HG02571 (cell line): Measurements from ENCODE around the gene ELMO2.
A peak's percentile ranks its signal among the peaks of the same experiment; 100 is the strongest.
"Not testable (repeated sequence)": the region's sequence is repeated elsewhere in the genome, so short reads cannot be mapped to it uniquely, and the experiment has no call there.

Experiments
- ATAC-seq: cut with Tn5 transposase; IDR thresholded peaks from one replicate; pipeline ENCODE4 v1.9.1; 2021; ENCODE audit warnings: mild to moderate bottlenecking, moderate library complexity; ENCODE audit not compliant: unreplicated experiment

The ELMO2 gene

DNA sequence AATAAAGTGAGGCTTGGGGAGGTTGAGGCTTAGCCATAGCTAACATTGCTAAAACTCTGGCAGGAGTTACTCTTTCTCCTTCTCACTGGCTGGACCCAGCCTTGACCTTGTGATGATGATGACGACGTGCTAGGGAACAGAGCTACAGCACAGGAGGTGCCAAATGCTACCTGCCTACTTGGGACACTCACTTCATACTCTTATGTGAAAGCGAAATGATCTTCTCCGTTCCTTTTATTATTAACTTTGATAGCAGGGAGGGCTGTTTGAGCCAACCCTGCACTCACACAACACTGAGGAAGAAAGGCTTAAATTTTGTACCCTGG is 1.2 kb upstream of the ELMO2 start:
- no peak for ATAC-seq

GRCh38 chr20:46406986-46407670 is 713 bp upstream of the ELMO2 start:
- peak; percentile 56 for ATAC-seq

DNA sequence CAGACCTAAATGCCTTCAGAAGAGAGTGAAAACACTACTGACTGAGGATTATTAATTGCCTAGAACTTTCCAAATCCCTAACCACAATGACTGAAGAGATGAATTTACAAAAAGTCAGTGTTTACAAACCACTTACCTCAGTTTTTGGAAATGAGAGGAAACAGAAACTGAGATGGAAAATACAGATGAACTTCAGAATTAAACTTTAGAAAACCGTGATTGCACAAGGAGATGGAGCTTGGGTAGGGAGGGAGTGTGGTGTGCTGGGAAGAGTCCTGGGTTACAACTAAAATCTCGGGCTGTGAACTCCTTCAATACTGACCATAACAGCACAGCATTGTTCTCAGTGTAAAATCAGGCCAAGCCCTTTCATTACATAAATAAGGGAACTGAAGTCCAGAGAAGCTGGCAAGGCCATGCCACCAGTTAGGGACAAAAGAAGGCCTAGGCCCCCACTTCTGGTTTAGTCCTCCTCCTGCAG is 4.0 kb downstream of the ELMO2 start:
- no peak for ATAC-seq

DNA sequence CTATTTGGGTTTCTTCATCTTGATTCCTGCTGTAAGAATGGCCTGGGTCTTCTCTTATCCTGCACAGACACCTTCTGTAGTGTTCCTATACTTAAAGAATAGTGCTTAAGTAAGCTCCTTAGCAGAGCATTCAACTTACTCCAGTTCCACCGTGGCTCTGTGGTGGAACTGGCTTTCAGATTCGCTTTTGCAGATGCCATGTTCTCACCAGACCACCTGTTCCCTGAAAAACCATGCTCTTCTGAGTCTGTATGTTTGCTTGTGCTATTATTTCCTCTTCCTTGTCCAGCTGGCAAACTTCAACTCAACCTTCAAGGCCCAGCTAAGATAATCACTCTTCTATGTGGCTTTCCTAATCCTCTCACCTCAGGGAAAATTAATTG is 4.9 kb downstream of the ELMO2 start:
- no peak for ATAC-seq

- ATAC-seq = no peak
Observed at GRCh38 chr20:46400828-46401477, 5.5 kb downstream of the ELMO2 start.

DNA sequence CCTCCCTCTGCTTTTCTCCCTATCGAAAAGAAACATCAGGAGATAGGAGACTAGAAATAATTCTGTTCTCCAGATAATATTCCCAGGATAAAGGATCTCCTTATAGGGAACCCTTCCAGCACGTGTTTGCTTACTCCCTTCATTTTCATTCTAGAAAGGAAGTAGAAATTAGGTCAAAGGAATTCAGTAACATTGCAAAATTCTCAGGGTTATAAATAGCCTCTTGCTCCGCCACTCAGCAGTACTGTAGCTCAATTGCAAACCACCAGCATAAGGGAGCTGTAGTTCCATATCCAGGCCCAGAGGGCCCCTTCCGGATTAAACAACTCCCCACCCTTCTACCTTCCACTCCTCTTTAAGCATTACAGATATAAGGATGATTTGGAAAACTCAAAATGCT is 6.2 kb downstream of the ELMO2 start:
- no peak for ATAC-seq

DNA sequence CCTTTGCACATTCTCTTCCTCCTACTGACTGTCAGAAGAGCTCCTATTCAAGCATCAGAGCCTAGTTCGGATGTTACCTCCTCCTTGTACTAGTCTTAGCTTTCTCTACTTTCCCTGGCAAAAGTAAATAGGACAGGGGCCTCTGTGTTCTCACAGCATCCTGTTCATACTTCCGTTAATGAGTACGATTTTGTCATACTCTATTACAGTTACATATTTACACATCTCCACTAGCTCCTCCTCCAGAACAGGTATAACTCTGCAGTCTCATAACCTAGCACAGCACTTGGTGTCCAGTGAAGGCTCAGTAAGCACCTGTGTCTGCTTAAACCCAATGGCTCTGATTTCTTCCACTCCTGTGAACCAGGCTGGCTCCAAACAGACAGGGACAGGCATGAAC is 7.0 kb downstream of the ELMO2 start:
- no peak for ATAC-seq

- ATAC-seq = no peak
Observed at GRCh38 chr20:46398963-46399362, 7.5 kb downstream of the ELMO2 start.

DNA sequence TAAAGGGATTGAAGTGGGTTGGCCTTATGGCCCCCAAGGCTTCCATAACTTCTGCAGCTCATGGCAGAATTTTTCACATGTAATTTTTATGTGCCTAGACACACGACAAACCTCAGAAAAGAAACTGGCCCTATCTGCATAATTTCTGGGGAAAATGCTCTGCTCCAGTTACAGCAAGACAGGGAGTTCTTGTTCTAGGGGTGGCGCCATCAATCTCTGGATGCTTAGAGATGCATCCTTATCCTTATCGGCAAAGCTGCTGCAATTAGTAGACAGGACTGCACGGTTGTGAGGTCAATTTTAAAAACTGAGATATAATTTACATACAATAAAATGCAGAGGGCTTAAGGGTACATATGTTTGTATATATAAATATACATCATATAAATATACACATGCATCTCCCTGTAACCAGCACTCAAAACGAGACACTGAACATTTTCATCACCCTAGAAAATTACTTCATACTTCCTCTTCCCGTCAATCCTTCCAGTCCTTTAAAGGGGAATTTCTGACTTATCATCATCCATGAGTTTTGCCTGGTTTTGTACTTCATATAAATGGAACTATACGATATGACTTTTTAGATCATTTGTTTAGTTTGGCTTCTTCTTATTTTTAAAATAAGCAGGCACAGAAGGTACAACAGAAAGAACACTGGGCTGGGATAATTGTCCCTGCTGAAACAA is 10.2 kb downstream of the ELMO2 start:
- ATAC-seq = no peak

DNA sequence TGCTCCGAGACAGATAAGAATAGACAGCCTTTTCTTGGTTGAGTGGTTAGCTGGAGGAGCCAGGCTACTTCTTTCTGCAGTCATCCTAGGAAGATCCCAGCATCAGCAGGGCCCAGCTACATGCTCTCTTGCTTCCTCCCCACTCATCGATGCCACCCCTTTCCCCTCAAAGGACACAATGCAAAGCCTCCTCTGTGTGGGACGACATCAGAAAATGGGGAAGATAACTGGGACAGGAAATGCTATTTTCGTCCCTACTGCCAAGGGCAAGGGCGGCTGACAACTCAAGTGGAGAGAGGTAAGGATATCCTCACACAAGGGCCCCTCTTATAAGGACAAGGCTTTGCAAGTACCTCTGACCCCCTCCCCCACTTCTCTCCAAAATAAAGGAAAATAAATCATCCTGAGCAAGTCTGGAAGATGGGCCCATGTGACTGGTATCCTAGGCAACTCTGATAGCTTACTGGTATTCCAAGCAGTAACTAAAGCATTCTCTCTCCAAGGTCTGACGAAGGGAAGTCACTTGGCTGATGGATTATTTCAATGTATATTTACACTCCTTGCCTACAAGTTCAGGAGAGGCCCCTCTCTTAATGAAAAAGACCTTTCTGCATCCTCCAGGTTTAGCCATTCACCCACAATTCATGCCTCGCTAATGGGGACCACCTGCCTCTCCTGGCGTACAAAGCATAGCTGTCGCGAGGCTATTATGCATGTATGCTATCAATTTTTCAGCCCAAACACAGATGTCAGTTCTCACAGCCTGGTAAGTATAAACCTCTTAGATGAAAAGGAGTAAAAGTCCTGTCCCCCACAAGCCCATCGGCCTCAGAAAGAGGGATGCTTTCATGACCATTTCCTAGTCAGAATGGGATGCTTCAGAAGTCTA is 11.3 kb downstream of the ELMO2 start:
- ATAC-seq = no peak

GRCh38 chr20:46393967-46394366 is 12.4 kb downstream of the ELMO2 start:
- ATAC-seq = no peak

- ATAC-seq = no peak
Observed at GRCh38 chr20:46388937-46389336, 17.5 kb downstream of the ELMO2 start.

DNA sequence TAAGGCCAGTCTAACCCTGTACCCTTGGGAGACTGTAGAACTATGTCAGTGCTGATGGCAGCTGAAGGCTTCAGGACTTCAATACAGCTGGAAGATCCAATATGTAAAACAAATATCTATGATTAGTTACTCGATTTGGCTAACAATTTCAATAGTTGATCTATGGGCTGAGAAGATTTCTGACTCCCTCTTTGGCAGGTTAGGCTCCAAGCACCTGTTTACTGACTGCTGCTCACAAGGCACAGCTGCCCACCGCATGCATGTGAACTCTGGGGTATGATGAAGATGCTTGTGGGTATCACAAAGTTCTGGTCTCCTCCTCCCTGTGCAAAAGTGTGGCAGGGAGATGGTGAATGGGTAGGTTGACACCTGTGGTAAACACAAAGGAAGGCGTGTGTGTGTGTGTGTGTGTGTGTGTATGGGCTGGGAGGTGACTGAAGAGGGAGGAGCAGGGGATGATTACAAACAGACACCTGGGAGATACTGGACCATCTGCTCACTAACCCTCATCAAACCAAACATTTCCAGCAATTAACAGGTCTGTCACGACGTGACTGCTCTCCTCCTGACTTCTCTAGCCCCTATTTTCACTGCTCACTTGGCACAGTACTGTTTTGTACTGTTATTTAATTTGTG is 18.1 kb downstream of the ELMO2 start:
- ATAC-seq = no peak

GRCh38 chr20:46387054-46387453 is 19.4 kb downstream of the ELMO2 start:
- ATAC-seq = not testable (repeated sequence)

DNA sequence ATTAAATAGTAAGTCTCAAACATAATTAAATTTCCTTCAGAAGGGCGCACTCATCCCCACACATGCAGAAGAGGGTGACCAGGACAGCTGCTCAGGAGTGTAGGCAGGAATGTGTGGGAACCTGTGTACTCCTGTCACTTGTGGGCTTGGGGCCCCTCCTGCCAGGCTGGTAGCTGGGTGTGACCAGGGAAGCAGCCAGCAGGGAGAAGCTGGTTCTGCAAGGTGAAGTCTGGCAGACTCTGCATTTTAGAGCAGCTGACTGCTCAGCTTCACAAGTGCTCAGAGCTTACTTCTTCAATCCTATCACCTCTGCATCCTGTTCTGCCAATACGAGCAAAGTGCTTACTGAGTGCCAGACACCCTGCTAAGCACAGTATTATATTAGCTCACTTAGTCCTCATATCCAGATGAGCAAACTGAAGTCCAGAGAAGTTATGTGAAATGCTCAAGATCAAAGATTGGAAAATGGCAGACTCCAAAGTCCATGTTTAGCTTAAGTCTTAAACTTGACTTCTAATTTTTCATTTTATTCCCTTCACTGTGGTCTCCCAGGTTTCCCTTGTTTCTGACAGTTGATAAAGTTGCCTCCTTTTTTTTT is 27.9 kb downstream of the ELMO2 start:
- ATAC-seq = no peak

DNA sequence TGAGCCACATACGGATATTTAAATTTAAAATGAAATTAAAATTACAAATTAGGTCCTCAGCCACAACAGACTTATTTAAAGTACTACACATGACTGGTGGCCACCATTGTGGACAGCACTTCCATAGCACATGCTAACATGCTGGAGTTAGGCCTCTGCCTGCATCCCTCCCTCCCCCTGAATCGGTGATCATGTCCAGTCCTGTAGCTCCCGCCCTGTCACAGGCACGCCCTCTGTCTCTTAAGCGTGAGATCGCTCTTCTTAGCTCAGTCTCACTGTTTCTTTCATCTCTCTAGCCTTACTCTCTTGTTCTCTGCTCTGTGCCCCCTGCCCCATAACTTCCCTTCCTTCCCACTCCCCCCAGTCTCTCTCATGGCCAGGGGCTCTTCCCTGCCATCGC is 28.9 kb downstream of the ELMO2 start:
- no peak for ATAC-seq

GRCh38 chr20:46376196-46376785 is 30.1 kb downstream of the ELMO2 start:
- no peak for ATAC-seq

- no peak for ATAC-seq
Observed at GRCh38 chr20:46375771-46376170, 30.6 kb downstream of the ELMO2 start.

GRCh38 chr20:46374383-46374782 is 32.0 kb downstream of the ELMO2 start:
- no peak for ATAC-seq

DNA sequence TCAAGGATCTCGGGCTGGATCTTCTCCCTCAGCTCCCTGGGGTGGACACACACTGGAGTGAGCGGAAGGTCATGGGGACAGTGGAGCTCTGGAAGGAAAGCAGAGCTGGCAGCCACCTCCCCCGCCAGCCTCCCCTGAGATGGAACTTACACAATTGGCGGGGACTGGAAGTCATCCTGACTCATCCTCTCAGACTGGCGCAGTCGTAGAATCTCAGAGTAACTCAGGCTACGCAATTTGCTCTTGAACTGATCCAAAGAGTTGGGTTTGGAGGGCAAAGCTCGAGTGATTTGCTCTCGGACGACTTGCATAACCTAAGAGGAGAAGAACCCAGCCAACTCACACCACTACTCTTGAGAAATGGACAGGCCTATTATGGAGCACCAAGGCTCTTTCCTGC is 34.8 kb downstream of the ELMO2 start:
- no peak for ATAC-seq
